ENCODE data around the gene ZNF850. TPM values are rescaled to one million over a fixed set of nuclear protein-coding genes. Genes with fewer than 3 reads are reported as not detected.
"Not testable (repeated sequence)": the region's sequence is repeated elsewhere in the genome, so short reads cannot be mapped to it uniquely, and the experiment has no call there.

Gene ZNF850
- total and polyA plus RNA-seq, 5 donors from 2014 or later: 0.47 to 1.7 (median 0.72) TPM

- Mint-ChIP-seq H3K36me3 (peaks cover 16% of the 10 kb centered on the region), H3K9me3 (peaks cover 0 to 42% (median 24%) of the 10 kb centered on the region in 7 donors), H3K4me1 (peaks cover 0 to 13% (median under 1%) of the 10 kb centered on the region in 4 donors), H3K4me3 (peak overlapping the region in 3 of 4 donors; percentile 15 to 73 (median 44)), H3K27ac (peak overlapping the region in 1 of 3 donors; percentile 25)
- not testable (repeated sequence) for H3K4me3 ChIP-seq (ENCODE audit: low read depth, low read length); H3K36me3 ChIP-seq (ENCODE audit: control insufficient read depth, insufficient read depth, low read length); H3K4me1 ChIP-seq (ENCODE audit: control insufficient read depth, insufficient read depth, low read length, poor library complexity, severe bottlenecking); H3K27me3 ChIP-seq (ENCODE audit: control insufficient read depth, insufficient read depth, low read length); DNase-seq; H3K27ac ChIP-seq (ENCODE audit: insufficient read depth, low read length, poor library complexity, severe bottlenecking); H3K27me3 Mint-ChIP-seq
- peaks cover 15 to 42% of the 10 kb centered on the region in 2 experiments for H3K9me3 ChIP-seq (ENCODE audit: control insufficient read depth in 2 of 2, low read length in 2 of 2)
- peak; percentile 83 to 84 for ATAC-seq (ENCODE audit: low read depth in 2 of 2)
Observed at GRCh38 chr19:36791420-36792141, 19.0 kb upstream of the ZNF850 start.

DNA sequence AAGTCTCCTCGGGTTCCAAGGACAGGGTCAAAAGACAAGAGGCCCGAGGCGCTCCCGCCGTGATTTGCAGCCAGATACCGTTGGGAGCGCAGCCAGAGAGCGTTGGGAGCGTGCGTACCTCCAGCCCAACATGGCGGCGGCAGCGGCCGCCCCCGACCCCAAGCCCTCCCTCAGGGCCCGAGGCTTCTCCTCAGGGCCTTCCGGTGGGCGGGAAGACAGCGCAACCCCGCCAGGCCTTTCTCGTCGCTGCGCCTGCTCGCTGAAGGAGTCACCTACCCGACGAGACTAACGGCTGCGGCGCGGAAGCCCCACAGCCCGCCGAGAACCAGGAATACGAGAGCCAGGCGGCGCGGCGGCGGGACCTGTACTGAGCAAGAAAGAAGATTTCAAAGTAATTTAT, 3.2 kb upstream of the ZNF850 start:
- no peaks in the 10 kb centered on the region for H3K27me3 Mint-ChIP-seq
- ATAC-seq (ENCODE audit: low read depth in 2 of 2) (no peak), DNase-seq (no peak)
- no peak overlapping the region for H3K4me3 Mint-ChIP-seq
- Histone ChIP-seq H3K4me3 (ENCODE audit: low read depth, low read length) (no peak overlapping the region), H3K36me3 (ENCODE audit: control insufficient read depth, insufficient read depth, low read length) (no peaks in the 10 kb centered on the region), H3K27me3 (ENCODE audit: control insufficient read depth, insufficient read depth, low read length) (no peaks in the 10 kb centered on the region), H3K9me3 (ENCODE audit: control insufficient read depth in 2 of 2, low read length in 2 of 2) (peaks cover 16 to 31% of the 10 kb centered on the region in 2 experiments), H3K27ac (ENCODE audit: insufficient read depth, low read length, poor library complexity, severe bottlenecking) (no peak overlapping the region), H3K4me1 (ENCODE audit: control insufficient read depth, insufficient read depth, low read length, poor library complexity, severe bottlenecking) (peaks cover 21% of the 10 kb centered on the region)
- no peak overlapping the region for H3K27ac Mint-ChIP-seq
- H3K9me3 Mint-ChIP-seq: peaks cover 2 to 29% (median 17%) of the 10 kb centered on the region in 7 donors
- peaks cover 11% of the 10 kb centered on the region for H3K36me3 Mint-ChIP-seq
- H3K4me1 Mint-ChIP-seq: peaks cover 4 to 27% (median 19%) of the 10 kb centered on the region in 4 donors

GRCh38 chr19:36773223-36773579, 594 bp upstream of the ZNF850 start:
- DNase-seq (no peak), ATAC-seq (ENCODE audit: low read depth in 2 of 2) (peak; percentile 3 to 8)
- peaks cover 4 to 28% (median 21%) of the 10 kb centered on the region in 4 donors for H3K4me1 Mint-ChIP-seq
- H3K36me3 ChIP-seq (ENCODE audit: control insufficient read depth, insufficient read depth, low read length): peaks cover 2% of the 10 kb centered on the region
- H3K9me3 Mint-ChIP-seq: peaks cover 0 to 28% (median 12%) of the 10 kb centered on the region in 7 donors
- H3K27ac Mint-ChIP-seq: peak overlapping the region; percentile 18 to 98 (median 94)
- H3K27ac ChIP-seq (ENCODE audit: insufficient read depth, low read length, poor library complexity, severe bottlenecking): peak overlapping the region; percentile 81
- H3K4me1 ChIP-seq (ENCODE audit: control insufficient read depth, insufficient read depth, low read length, poor library complexity, severe bottlenecking): peaks cover 21% of the 10 kb centered on the region
- no peaks in the 10 kb centered on the region for H3K27me3 Mint-ChIP-seq
- peak overlapping the region; percentile 96 for H3K4me3 ChIP-seq (ENCODE audit: low read depth, low read length)
- H3K36me3 Mint-ChIP-seq: peaks cover 12% of the 10 kb centered on the region
- no peaks in the 10 kb centered on the region for H3K27me3 ChIP-seq (ENCODE audit: control insufficient read depth, insufficient read depth, low read length)
- H3K4me3 Mint-ChIP-seq: peak overlapping the region; percentile 94 to 99 (median 98)
- peaks cover 14 to 38% of the 10 kb centered on the region in 2 experiments for H3K9me3 ChIP-seq (ENCODE audit: control insufficient read depth in 2 of 2, low read length in 2 of 2)

- Histone ChIP-seq H3K9me3 (ENCODE audit: control insufficient read depth in 2 of 2, low read length in 2 of 2) (peaks cover 15 to 48% of the 10 kb centered on the region in 2 experiments), H3K4me1 (ENCODE audit: control insufficient read depth, insufficient read depth, low read length, poor library complexity, severe bottlenecking) (peaks cover 21% of the 10 kb centered on the region), H3K4me3 (ENCODE audit: low read depth, low read length) (peak overlapping the region; percentile 96), H3K27ac (ENCODE audit: insufficient read depth, low read length, poor library complexity, severe bottlenecking) (no peak overlapping the region), H3K27me3 (ENCODE audit: control insufficient read depth, insufficient read depth, low read length) (no peaks in the 10 kb centered on the region), H3K36me3 (ENCODE audit: control insufficient read depth, insufficient read depth, low read length) (peaks cover 2% of the 10 kb centered on the region)
- ATAC-seq (ENCODE audit: low read depth in 2 of 2) (no peak), DNase-seq (peak in 1 of 3 donors; percentile 63)
- no peaks in the 10 kb centered on the region for H3K27me3 Mint-ChIP-seq
- H3K36me3 Mint-ChIP-seq: peaks cover 12% of the 10 kb centered on the region
- peak overlapping the region; percentile 94 to 99 (median 98) for H3K4me3 Mint-ChIP-seq
- peaks cover 4 to 28% (median 21%) of the 10 kb centered on the region in 4 donors for H3K4me1 Mint-ChIP-seq
- H3K27ac Mint-ChIP-seq: peak overlapping the region; percentile 90 to 98 (median 94)
- H3K9me3 Mint-ChIP-seq: peaks cover 0 to 27% (median 10%) of the 10 kb centered on the region in 7 donors
Observed at GRCh38 chr19:36771261-36772231, 1.1 kb downstream of the ZNF850 start.

- Mint-ChIP-seq H3K27ac (no peak overlapping the region), H3K36me3 (peaks cover 66% of the 10 kb centered on the region), H3K9me3 (peaks cover 0 to 89% (median 40%) of the 10 kb centered on the region in 7 donors), H3K27me3 (no peaks in the 10 kb centered on the region), H3K4me1 (no peaks in the 10 kb centered on the region), H3K4me3 (no peak overlapping the region)
- peak overlapping the region; percentile 10 for H3K4me3 ChIP-seq (ENCODE audit: low read depth, low read length)
- ATAC-seq (ENCODE audit: low read depth in 2 of 2) (no peak), DNase-seq (no peak)
- no peaks in the 10 kb centered on the region for H3K27me3 ChIP-seq (ENCODE audit: control insufficient read depth, insufficient read depth, low read length)
- peaks cover 77 to 100% of the 10 kb centered on the region in 2 experiments for H3K9me3 ChIP-seq (ENCODE audit: control insufficient read depth in 2 of 2, low read length in 2 of 2)
- H3K27ac ChIP-seq (ENCODE audit: insufficient read depth, low read length, poor library complexity, severe bottlenecking): no peak overlapping the region
- no peaks in the 10 kb centered on the region for H3K4me1 ChIP-seq (ENCODE audit: control insufficient read depth, insufficient read depth, low read length, poor library complexity, severe bottlenecking)
- peaks cover 30% of the 10 kb centered on the region for H3K36me3 ChIP-seq (ENCODE audit: control insufficient read depth, insufficient read depth, low read length)
Observed at GRCh38 chr19:36750066-36750691, 22.4 kb downstream of the ZNF850 start.

GRCh38 chr19:36749613-36750012, 23.0 kb downstream of the ZNF850 start:
- H3K27ac Mint-ChIP-seq; H3K27me3 ChIP-seq (ENCODE audit: control insufficient read depth, insufficient read depth, low read length); H3K27me3 Mint-ChIP-seq; DNase-seq; ATAC-seq (ENCODE audit: low read depth in 2 of 2); H3K27ac ChIP-seq (ENCODE audit: insufficient read depth, low read length, poor library complexity, severe bottlenecking); H3K4me3 Mint-ChIP-seq; H3K4me1 ChIP-seq (ENCODE audit: control insufficient read depth, insufficient read depth, low read length, poor library complexity, severe bottlenecking); H3K4me1 Mint-ChIP-seq; H3K4me3 ChIP-seq (ENCODE audit: low read depth, low read length): not testable (repeated sequence)
- H3K9me3 Mint-ChIP-seq: peaks cover 0 to 91% (median 40%) of the 10 kb centered on the region in 7 donors
- peaks cover 61% of the 10 kb centered on the region for H3K36me3 Mint-ChIP-seq
- peaks cover 80 to 100% of the 10 kb centered on the region in 2 experiments for H3K9me3 ChIP-seq (ENCODE audit: control insufficient read depth in 2 of 2, low read length in 2 of 2)
- peaks cover 27% of the 10 kb centered on the region for H3K36me3 ChIP-seq (ENCODE audit: control insufficient read depth, insufficient read depth, low read length)
